HCT116 (cell line): ENCODE measurements around the gene ESRP2. TPM values are rescaled to one million over a fixed set of nuclear protein-coding genes. Genes with fewer than 3 reads are reported as not detected.

Experiments
- ATAC-seq: fragments of 200-7000 bp; cut with Tn5 transposase; 2 replicates; pipeline ENCODE4 v1.9.1; 2020; ENCODE audit warnings: mild to moderate bottlenecking, moderate library complexity
- BruUV-seq: library from RNA; stranded (reverse); fragments of 400-500 nt; replicated peaks from 2 replicates; lab custom pipeline; 2021; lab: Mats Ljungman, UMichigan
- CTCF ChIA-PET: fragments of 300-600 bp; sonication (Branson Sonifier 250); formaldehyde crosslinking; loops from one replicate; lab custom pipeline; 2021; ENCODE audit warnings: antibody characterized with exemption; lab: Charles Lee
- POLR2A ChIA-PET: fragments of 300-600, 350-600 bp; sonication (Branson Sonifier 250); formaldehyde crosslinking; loops from one replicate; lab custom pipeline; 2021; ENCODE audit warnings: antibody characterized with exemption; lab: Charles Lee
- RAD21 ChIA-PET, 2 experiments: fragments of 300-600 bp; sonication (Branson Sonifier 250); formaldehyde crosslinking; loops; one replicate each; lab custom pipeline; 2023; ENCODE audit warnings: low total read pairs in 2 of 2; ENCODE audit not compliant: uncharacterized antibody in 2 of 2, unreplicated experiment in 2 of 2, low non-redundant PET in 1 of 2; lab: Charles Lee
- DNase-seq: peaks from one replicate; pipeline ENCODE4 v3.0.0-alpha.2; 2010; ENCODE audit warnings: low read depth, low spot score
- H2AFZ ChIP-seq: fragments of 200-600 bp; shearing (Covaris generic), sonication (generic); 2 replicates; pipeline ENCODE4 v1.6.1; 2017; ENCODE audit warnings: low read depth, mixed run types, mixed read lengths, antibody characterized with exemption, low read length; ENCODE audit not compliant: poor library complexity, severe bottlenecking
- H3K27ac ChIP-seq: 2 replicates; pipeline ENCODE4 v1.5.1; 2012; ENCODE audit warnings: low read depth, low read length
- H3K27me3 ChIP-seq: fragments of 200-600 bp; sonication (generic); 2 replicates; pipeline ENCODE4 v1.6.1; 2016; ENCODE audit warnings: mixed run types, low read length, mixed read lengths; ENCODE audit not compliant: insufficient read depth
- H3K36me3 ChIP-seq, 2 experiments: fragments of 200-500 bp in 1 of 2; fragments of 200-600 bp in 1 of 2; sonication (Bioruptor generic) in 1 of 2; sonication (generic) in 1 of 2; 2 replicates each; pipeline versions ENCODE4 v1.5.1 to v1.6.1; 2014 to 2016; ENCODE audit warnings: low read length in 2 of 2, inconsistent platforms in 1 of 2, mixed read lengths in 1 of 2, mixed run types in 1 of 2; ENCODE audit not compliant: insufficient read depth in 2 of 2, control insufficient read depth in 1 of 2
- H3K4me1 ChIP-seq, 2 experiments: fragments of 200-600 bp in 1 of 2; sonication (generic) in 1 of 2; 2 replicates each; pipeline versions ENCODE4 v1.5.1 to v1.6.1; 2012 to 2017; ENCODE audit warnings: low read length in 2 of 2, inconsistent platforms in 1 of 2, mild to moderate bottlenecking in 1 of 2, mixed read lengths in 1 of 2, mixed run types in 1 of 2, moderate library complexity in 1 of 2; ENCODE audit not compliant: insufficient read depth in 2 of 2, control insufficient read depth in 1 of 2
- H3K4me2 ChIP-seq: fragments of 200-600 bp; sonication (generic); 2 replicates; pipeline ENCODE4 v1.6.1; 2017; ENCODE audit warnings: mixed run types, low read length, mixed read lengths
- H3K4me3 ChIP-seq, 2 experiments: fragments of 200-600 bp in 1 of 2; sonication (generic) in 1 of 2; replicated peaks in 1 of 2; 2 replicates each; pipeline ENCODE4 v1.5.1; 2011 to 2016; ENCODE audit warnings: low read length in 2 of 2, control low read depth in 1 of 2, low read depth in 1 of 2, mild to moderate bottlenecking in 1 of 2, mixed read lengths in 1 of 2, mixed run types in 1 of 2
- H3K79me2 ChIP-seq: fragments of 200-600 bp; sonication (generic); 2 replicates; pipeline ENCODE4 v1.6.1; 2017; ENCODE audit warnings: mild to moderate bottlenecking, mixed run types, low read length, moderate library complexity, mixed read lengths; ENCODE audit not compliant: insufficient read depth
- H3K9ac ChIP-seq: fragments of 200-600 bp; sonication (generic); 2 replicates; pipeline ENCODE4 v1.6.1; 2016; ENCODE audit warnings: low read length, mixed read lengths
- H3K9me2 ChIP-seq: fragments of 200-600 bp; sonication (generic), shearing (Covaris generic); 2 replicates; pipeline ENCODE4 v1.6.1; 2017; ENCODE audit warnings: mixed run types, mild to moderate bottlenecking, moderate library complexity; ENCODE audit not compliant: insufficient read depth
- H3K9me3 ChIP-seq, 2 experiments: fragments of 200-500 bp in 1 of 2; fragments of 200-600 bp in 1 of 2; sonication (Bioruptor generic) in 1 of 2; sonication (generic) in 1 of 2; 2 replicates each; pipeline ENCODE4 v1.6.1; 2014 to 2017; ENCODE audit warnings: low read length in 2 of 2, mixed read lengths in 2 of 2, inconsistent platforms in 1 of 2, low read depth in 1 of 2, mild to moderate bottlenecking in 1 of 2, mixed run types in 1 of 2, moderate library complexity in 1 of 2; ENCODE audit not compliant: control insufficient read depth in 1 of 2, insufficient read depth in 1 of 2
- H4K20me1 ChIP-seq: fragments of 200-600 bp; sonication (generic), shearing (Covaris generic); 2 replicates; pipeline ENCODE4 v1.6.1; 2017; ENCODE audit warnings: mixed run types, mild to moderate bottlenecking, moderate library complexity; ENCODE audit not compliant: insufficient read depth
- CBX3 ChIP-seq: IDR thresholded peaks from 2 replicates; pipeline ENCODE4 v1.6.1; 2012; ENCODE audit warnings: low read depth
- CEBPB ChIP-seq: IDR thresholded peaks from 2 replicates; pipeline ENCODE4 v1.6.1; 2012; ENCODE audit warnings: low read depth
- EGR1 ChIP-seq: IDR thresholded peaks from 2 replicates; pipeline ENCODE4 v1.6.1; 2012; ENCODE audit warnings: low read depth
- ELF1 ChIP-seq: IDR thresholded peaks from 2 replicates; pipeline ENCODE4 v1.6.1; 2012; ENCODE audit warnings: low read depth, borderline replicate concordance
- EZH2 ChIP-seq: fragments of 200-600 bp; sonication (generic); IDR thresholded peaks from 2 replicates; pipeline ENCODE4 v1.6.1; 2017; ENCODE audit warnings: antibody characterized with exemption, mixed run types
- FOSL1 ChIP-seq: IDR thresholded peaks from 2 replicates; pipeline ENCODE4 v1.6.1; 2012; ENCODE audit warnings: low read depth
- JUND ChIP-seq: IDR thresholded peaks from 2 replicates; pipeline ENCODE4 v1.6.1; 2012
- POLR2A ChIP-seq: IDR thresholded peaks from 2 replicates; pipeline ENCODE4 v1.7.0; 2011; ENCODE audit warnings: borderline replicate concordance; ENCODE audit not compliant: insufficient read depth, insufficient read length; ENCODE audit errors: extremely low read depth
- POLR2AphosphoS5 ChIP-seq: IDR thresholded peaks from 2 replicates; pipeline ENCODE4 v1.6.1; 2011; ENCODE audit warnings: mild to moderate bottlenecking, low read depth, low read length, moderate library complexity
- RAD21 ChIP-seq: IDR thresholded peaks from 2 replicates; pipeline ENCODE4 v1.6.1; 2012; ENCODE audit warnings: low read depth, mild to moderate bottlenecking
- SIN3A ChIP-seq: IDR thresholded peaks from 2 replicates; pipeline ENCODE4 v1.6.1; 2012; ENCODE audit warnings: low read depth
- SRF ChIP-seq: IDR thresholded peaks from 2 replicates; pipeline ENCODE4 v1.6.1; 2012; ENCODE audit warnings: low read depth
- TCF7L2 ChIP-seq: IDR thresholded peaks from 2 replicates; pipeline ENCODE4 v1.7.0; 2011; ENCODE audit warnings: borderline replicate concordance, inconsistent platforms; ENCODE audit not compliant: insufficient read depth, insufficient read length; ENCODE audit errors: extremely low read depth
- YY1 ChIP-seq: IDR thresholded peaks from 2 replicates; pipeline ENCODE4 v1.6.1; 2011; ENCODE audit warnings: low read length, low read depth, moderate library complexity, mild to moderate bottlenecking; ENCODE audit not compliant: insufficient replicate concordance; ENCODE audit errors: extremely low read depth
- ZNF274 ChIP-seq: fragments of 200-500 bp; sonication (Bioruptor generic); IDR thresholded peaks from 2 replicates; pipeline ENCODE4 v1.6.1; 2014; ENCODE audit warnings: mild to moderate bottlenecking, low read depth, low read length, inconsistent platforms
- intact Hi-C: fragments of 100-400 bp; cut with micrococcal nuclease; formaldehyde crosslinking; loops from 2 replicates; pipeline ENCODE4 v1.10.0; 2022
- total RNA-seq: library from RNA; stranded (reverse); gene quantifications from one replicate; pipeline ENCODE4 v1.2.1, GENCODE V29; 2021; ENCODE audit not compliant: unreplicated experiment
- TF ChIP-seq, protein P1 (sequence below): IDR thresholded peaks from 2 replicates; pipeline ENCODE4 v1.6.1; 2012; ENCODE audit warnings: low read depth
- TF ChIP-seq, protein P2 (sequence below): IDR thresholded peaks from 2 replicates; pipeline ENCODE4 v1.6.1; 2011; ENCODE audit warnings: mild to moderate bottlenecking, low read length, moderate library complexity; ENCODE audit not compliant: insufficient replicate concordance; ENCODE audit errors: extremely low read depth
- TF ChIP-seq, protein P3 (sequence below): IDR thresholded peaks from 2 replicates; pipeline ENCODE4 v1.6.1; 2012
- TF ChIP-seq, protein P4 (sequence below): IDR thresholded peaks from 2 replicates; pipeline ENCODE4 v1.6.1; 2012
- TF ChIP-seq, protein P5 (sequence below), 3 experiments: fragments of 200-600 bp in 1 of 3; sonication (generic) in 1 of 3; IDR thresholded peaks in 2 of 3; conservative IDR thresholded peaks in 1 of 3; 2 replicates each; pipeline ENCODE4 v1.5.1; 2012 to 2017; ENCODE audit warnings: low read depth in 2 of 3, low read length in 2 of 3, antibody characterized with exemption in 1 of 3, borderline replicate concordance in 1 of 3, control low read depth in 1 of 3, mild to moderate bottlenecking in 1 of 3, mixed read lengths in 1 of 3, mixed run types in 1 of 3, moderate library complexity in 1 of 3; ENCODE audit not compliant: insufficient read depth in 1 of 3

The ESRP2 gene
- total RNA-seq, 1 experiment from 2014 or later = 42.5 TPM

DNA sequence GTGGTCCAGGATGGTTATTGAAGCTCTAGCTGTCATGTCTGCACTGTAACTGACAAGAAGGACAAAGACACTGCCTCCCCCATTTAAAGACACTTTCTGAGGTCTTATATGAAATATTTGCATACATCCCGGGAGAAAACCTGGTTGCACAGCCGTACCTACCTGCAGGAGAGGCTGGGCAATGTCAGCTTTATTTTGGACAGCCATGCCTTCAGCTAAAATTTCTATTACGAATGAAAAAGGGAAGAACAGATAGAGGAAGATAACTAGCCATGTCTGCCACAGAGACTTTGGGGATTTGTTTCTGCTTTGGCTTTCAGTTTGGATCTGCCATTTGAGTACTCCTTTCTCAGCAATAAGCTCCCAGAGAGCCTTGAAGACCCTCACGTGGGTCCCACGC is 47.4 kb upstream of the ESRP2 start:
- Histone ChIP-seq H3K9me3 (no peaks in the 10 kb centered on the region), H3K4me3 (no peak overlapping the region), H3K9ac (no peak overlapping the region), H3K4me2 (no peak overlapping the region)
- no peak for DNase-seq
- CTCF ChIA-PET = no interaction called here
- RAD21 ChIA-PET = interaction anchor here in 1 of 2 experiments (1.1 kb wide), 1 partner anchor 9 kb away, joined by 3 read pairs; no protein-coding TSS in a partner anchor
- no TSS peak for BruUV-seq
- TF ChIP-seq EGR1 = no peak
- TF ChIP-seq, protein P1, sequence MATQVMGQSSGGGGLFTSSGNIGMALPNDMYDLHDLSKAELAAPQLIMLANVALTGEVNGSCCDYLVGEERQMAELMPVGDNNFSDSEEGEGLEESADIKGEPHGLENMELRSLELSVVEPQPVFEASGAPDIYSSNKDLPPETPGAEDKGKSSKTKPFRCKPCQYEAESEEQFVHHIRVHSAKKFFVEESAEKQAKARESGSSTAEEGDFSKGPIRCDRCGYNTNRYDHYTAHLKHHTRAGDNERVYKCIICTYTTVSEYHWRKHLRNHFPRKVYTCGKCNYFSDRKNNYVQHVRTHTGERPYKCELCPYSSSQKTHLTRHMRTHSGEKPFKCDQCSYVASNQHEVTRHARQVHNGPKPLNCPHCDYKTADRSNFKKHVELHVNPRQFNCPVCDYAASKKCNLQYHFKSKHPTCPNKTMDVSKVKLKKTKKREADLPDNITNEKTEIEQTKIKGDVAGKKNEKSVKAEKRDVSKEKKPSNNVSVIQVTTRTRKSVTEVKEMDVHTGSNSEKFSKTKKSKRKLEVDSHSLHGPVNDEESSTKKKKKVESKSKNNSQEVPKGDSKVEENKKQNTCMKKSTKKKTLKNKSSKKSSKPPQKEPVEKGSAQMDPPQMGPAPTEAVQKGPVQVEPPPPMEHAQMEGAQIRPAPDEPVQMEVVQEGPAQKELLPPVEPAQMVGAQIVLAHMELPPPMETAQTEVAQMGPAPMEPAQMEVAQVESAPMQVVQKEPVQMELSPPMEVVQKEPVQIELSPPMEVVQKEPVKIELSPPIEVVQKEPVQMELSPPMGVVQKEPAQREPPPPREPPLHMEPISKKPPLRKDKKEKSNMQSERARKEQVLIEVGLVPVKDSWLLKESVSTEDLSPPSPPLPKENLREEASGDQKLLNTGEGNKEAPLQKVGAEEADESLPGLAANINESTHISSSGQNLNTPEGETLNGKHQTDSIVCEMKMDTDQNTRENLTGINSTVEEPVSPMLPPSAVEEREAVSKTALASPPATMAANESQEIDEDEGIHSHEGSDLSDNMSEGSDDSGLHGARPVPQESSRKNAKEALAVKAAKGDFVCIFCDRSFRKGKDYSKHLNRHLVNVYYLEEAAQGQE = no peak
- no peak for TF ChIP-seq SIN3A
- TF ChIP-seq POLR2AphosphoS5 = no peak
- TF ChIP-seq, protein P2, sequence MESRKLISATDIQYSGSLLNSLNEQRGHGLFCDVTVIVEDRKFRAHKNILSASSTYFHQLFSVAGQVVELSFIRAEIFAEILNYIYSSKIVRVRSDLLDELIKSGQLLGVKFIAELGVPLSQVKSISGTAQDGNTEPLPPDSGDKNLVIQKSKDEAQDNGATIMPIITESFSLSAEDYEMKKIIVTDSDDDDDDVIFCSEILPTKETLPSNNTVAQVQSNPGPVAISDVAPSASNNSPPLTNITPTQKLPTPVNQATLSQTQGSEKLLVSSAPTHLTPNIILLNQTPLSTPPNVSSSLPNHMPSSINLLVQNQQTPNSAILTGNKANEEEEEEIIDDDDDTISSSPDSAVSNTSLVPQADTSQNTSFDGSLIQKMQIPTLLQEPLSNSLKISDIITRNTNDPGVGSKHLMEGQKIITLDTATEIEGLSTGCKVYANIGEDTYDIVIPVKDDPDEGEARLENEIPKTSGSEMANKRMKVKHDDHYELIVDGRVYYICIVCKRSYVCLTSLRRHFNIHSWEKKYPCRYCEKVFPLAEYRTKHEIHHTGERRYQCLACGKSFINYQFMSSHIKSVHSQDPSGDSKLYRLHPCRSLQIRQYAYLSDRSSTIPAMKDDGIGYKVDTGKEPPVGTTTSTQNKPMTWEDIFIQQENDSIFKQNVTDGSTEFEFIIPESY = no peak
- no peak for TF ChIP-seq FOSL1
- TF ChIP-seq POLR2A = no peak
- no peak for TF ChIP-seq EZH2
- no peak for TF ChIP-seq TCF7L2
- no peak for TF ChIP-seq SRF
- TF ChIP-seq, protein P3, sequence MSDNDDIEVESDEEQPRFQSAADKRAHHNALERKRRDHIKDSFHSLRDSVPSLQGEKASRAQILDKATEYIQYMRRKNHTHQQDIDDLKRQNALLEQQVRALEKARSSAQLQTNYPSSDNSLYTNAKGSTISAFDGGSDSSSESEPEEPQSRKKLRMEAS = no peak
- TF ChIP-seq CBX3 = no peak
- no peak for TF ChIP-seq RAD21
- no peak for TF ChIP-seq ELF1
- TF ChIP-seq YY1 = no peak
- TF ChIP-seq JUND = no peak
- TF ChIP-seq, protein P4, sequence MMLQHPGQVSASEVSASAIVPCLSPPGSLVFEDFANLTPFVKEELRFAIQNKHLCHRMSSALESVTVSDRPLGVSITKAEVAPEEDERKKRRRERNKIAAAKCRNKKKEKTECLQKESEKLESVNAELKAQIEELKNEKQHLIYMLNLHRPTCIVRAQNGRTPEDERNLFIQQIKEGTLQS = no peak
- TF ChIP-seq ZNF274 = no peak
- TF ChIP-seq, protein P5, sequence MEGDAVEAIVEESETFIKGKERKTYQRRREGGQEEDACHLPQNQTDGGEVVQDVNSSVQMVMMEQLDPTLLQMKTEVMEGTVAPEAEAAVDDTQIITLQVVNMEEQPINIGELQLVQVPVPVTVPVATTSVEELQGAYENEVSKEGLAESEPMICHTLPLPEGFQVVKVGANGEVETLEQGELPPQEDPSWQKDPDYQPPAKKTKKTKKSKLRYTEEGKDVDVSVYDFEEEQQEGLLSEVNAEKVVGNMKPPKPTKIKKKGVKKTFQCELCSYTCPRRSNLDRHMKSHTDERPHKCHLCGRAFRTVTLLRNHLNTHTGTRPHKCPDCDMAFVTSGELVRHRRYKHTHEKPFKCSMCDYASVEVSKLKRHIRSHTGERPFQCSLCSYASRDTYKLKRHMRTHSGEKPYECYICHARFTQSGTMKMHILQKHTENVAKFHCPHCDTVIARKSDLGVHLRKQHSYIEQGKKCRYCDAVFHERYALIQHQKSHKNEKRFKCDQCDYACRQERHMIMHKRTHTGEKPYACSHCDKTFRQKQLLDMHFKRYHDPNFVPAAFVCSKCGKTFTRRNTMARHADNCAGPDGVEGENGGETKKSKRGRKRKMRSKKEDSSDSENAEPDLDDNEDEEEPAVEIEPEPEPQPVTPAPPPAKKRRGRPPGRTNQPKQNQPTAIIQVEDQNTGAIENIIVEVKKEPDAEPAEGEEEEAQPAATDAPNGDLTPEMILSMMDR (IDR thresholded peaks at IDR 0.05 in 2 of 3, conservative IDR thresholded peaks at IDR 0.05 in 1 of 3; ENCODE audit: borderline replicate concordance in 1 of 3, insufficient read depth in 1 of 3, low read depth in 2 of 3, low read length in 2 of 3) = no peak
- TF ChIP-seq CEBPB = no peak
- TF ChIP-seq, all 23 proteins: peak for 0
- H3K4me1 ChIP-seq = peaks cover 0 to 7% of the 10 kb centered on the region in 2 experiments; a peak in 1 of 4 replicates
- no peaks in the 10 kb centered on the region for H3K9me2 ChIP-seq
- POLR2A ChIA-PET = no interaction called here
- intact Hi-C loops = no loop called here
- no peak for ATAC-seq
- H3K27me3 ChIP-seq = no peaks in the 10 kb centered on the region
- no peak overlapping the region for H2AFZ ChIP-seq
- H4K20me1 ChIP-seq = no peaks in the 10 kb centered on the region
- H3K27ac ChIP-seq = no peak overlapping the region
- H3K36me3 ChIP-seq = peaks cover 0 to 31% of the 10 kb centered on the region in 2 experiments; a peak in 2 of 4 replicates
- H3K79me2 ChIP-seq = peaks cover 68% of the 10 kb centered on the region
